Measurements from ENCODE around the gene GALNT13. TPM values are rescaled to one million over a fixed set of nuclear protein-coding genes. Genes with fewer than 3 reads are reported as not detected.

GALNT13 gene
- total RNA-seq, 1 donor from 2014 or later = 0.13 TPM

GRCh38 chr2:154223726-154224125, 352.0 kb downstream of the GALNT13 start:
- DNase-seq (ENCODE audit: low read depth in 2 of 2) = no peak

GRCh38 chr2:154226931-154227330, 355.2 kb downstream of the GALNT13 start:
- no peak for DNase-seq (ENCODE audit: low read depth in 2 of 2)

- peak in 1 of 2 donors; percentile 13 for DNase-seq (ENCODE audit: low read depth in 2 of 2)
These were observed 357.0 kb downstream of the GALNT13 start for GRCh38 chr2:154228566-154229280.

- DNase-seq (ENCODE audit: low read depth in 2 of 2) = no peak
These were observed 358.2 kb downstream of the GALNT13 start for GRCh38 chr2:154229966-154230365.

GRCh38 chr2:154231021-154231420, 359.3 kb downstream of the GALNT13 start:
- peak in 1 of 2 donors; percentile 23 for DNase-seq (ENCODE audit: low read depth in 2 of 2)

GRCh38 chr2:154233231-154233630, 361.5 kb downstream of the GALNT13 start:
- DNase-seq (ENCODE audit: low read depth in 2 of 2) = no peak

GRCh38 chr2:154238252-154238651, 366.5 kb downstream of the GALNT13 start:
- DNase-seq (ENCODE audit: low read depth in 2 of 2) = no peak

- no peak for DNase-seq (ENCODE audit: low read depth in 2 of 2)
These were observed 368.6 kb downstream of the GALNT13 start for GRCh38 chr2:154240316-154240715.

GRCh38 chr2:154240921-154241379, 369.2 kb downstream of the GALNT13 start:
- no peak for DNase-seq (ENCODE audit: low read depth in 2 of 2)

- DNase-seq (ENCODE audit: low read depth in 2 of 2) = no peak
These were observed 371.0 kb downstream of the GALNT13 start for GRCh38 chr2:154242687-154243086.

- no peak for DNase-seq (ENCODE audit: low read depth in 2 of 2)
These were observed 372.0 kb downstream of the GALNT13 start for GRCh38 chr2:154243685-154244084.

- DNase-seq (ENCODE audit: low read depth in 2 of 2) = no peak
These were observed 373.2 kb downstream of the GALNT13 start for GRCh38 chr2:154244932-154245331.

- DNase-seq (ENCODE audit: low read depth in 2 of 2) = no peak
These were observed 375.8 kb downstream of the GALNT13 start for GRCh38 chr2:154247503-154247902.

GRCh38 chr2:154256136-154256535, 384.4 kb downstream of the GALNT13 start:
- DNase-seq (ENCODE audit: low read depth in 2 of 2) = no peak

- DNase-seq (ENCODE audit: low read depth in 2 of 2) = no peak
These were observed 387.3 kb downstream of the GALNT13 start for GRCh38 chr2:154259030-154259429.

GRCh38 chr2:154261473-154262027, 389.8 kb downstream of the GALNT13 start:
- no peak for DNase-seq (ENCODE audit: low read depth in 2 of 2)

GRCh38 chr2:154263206-154263605, 391.5 kb downstream of the GALNT13 start:
- no peak for DNase-seq (ENCODE audit: low read depth in 2 of 2)

- no peak for DNase-seq (ENCODE audit: low read depth in 2 of 2)
These were observed 392.3 kb downstream of the GALNT13 start for GRCh38 chr2:154264024-154264423.

- no peak for DNase-seq (ENCODE audit: low read depth in 2 of 2)
These were observed 396.3 kb downstream of the GALNT13 start for GRCh38 chr2:154267983-154268382.

GRCh38 chr2:154280543-154280942, 408.8 kb downstream of the GALNT13 start:
- DNase-seq (ENCODE audit: low read depth in 2 of 2) = no peak

- no peak for DNase-seq (ENCODE audit: low read depth in 2 of 2)
These were observed 418.1 kb downstream of the GALNT13 start for GRCh38 chr2:154289870-154290269.

- DNase-seq (ENCODE audit: low read depth in 2 of 2) = no peak
These were observed 419.8 kb downstream of the GALNT13 start for GRCh38 chr2:154291511-154291910.

- no peak for DNase-seq (ENCODE audit: low read depth in 2 of 2)
These were observed 420.2 kb downstream of the GALNT13 start for GRCh38 chr2:154291927-154292326.

Measured in dermis microvascular lymphatic vessel endothelial cell (primary cell).